H54 (cell line): ENCODE data around the gene SLIT3.

Source experiments
- DNase-seq: peaks from one replicate; pipeline ENCODE4 v3.0.0; 2011; ENCODE audit warnings: low spot score, mixed read lengths; ENCODE audit not compliant: insufficient read length
- FAIRE-seq: peaks from 3 replicates; lab custom pipeline; 2011; peaks lifted over from hg19 to GRCh38; lab: Jason Lieb, UNC
- POLR2A ChIP-seq: IDR thresholded peaks from 2 replicates; pipeline ENCODE4 v1.6.1; 2011; ENCODE audit warnings: low read depth, mild to moderate bottlenecking, low read length

Gene SLIT3

DNA sequence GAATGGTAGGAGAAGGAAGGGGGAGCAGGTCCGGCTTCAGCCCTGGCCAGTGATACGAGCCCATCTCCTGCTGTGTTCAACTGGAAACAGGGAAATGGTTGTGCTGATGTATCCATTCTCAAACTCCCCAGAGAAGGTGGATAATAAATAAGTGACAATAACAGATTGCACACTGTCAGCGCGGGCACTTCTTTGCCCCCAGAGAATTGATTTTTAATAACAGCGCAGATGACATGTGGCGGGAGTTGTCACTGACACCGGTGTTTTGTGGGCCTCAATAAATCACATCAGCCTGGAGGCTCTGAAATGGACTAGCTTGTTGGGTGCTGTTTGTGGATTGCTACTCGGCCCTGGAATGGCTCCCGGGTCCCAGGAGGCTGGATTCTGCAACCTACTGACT lies 580.4 kb downstream of the SLIT3 start:
- DNase-seq, result no peak
- FAIRE-seq, result no peak
- TF ChIP-seq POLR2A, result no peak

DNA sequence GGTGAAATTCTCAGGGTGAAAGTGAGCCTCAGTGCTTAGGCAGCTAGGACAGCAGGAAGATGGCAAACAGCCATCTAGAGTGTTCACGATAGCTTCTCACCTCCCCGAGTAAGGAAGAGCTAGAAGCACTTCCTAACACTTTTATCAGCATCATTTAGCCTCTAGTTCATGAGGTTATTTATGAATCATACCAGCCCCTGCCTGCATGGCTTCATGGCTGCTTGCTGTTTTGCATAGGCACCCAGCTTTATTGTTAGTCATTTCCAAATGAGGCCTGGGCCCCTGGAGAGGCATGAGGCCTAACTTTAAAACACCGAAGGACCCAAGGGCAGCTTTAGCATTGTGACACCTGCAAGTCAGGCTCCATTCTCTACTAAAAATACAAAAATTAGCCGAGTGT lies 586.9 kb downstream of the SLIT3 start:
- DNase-seq, result peak; percentile 38

DNA sequence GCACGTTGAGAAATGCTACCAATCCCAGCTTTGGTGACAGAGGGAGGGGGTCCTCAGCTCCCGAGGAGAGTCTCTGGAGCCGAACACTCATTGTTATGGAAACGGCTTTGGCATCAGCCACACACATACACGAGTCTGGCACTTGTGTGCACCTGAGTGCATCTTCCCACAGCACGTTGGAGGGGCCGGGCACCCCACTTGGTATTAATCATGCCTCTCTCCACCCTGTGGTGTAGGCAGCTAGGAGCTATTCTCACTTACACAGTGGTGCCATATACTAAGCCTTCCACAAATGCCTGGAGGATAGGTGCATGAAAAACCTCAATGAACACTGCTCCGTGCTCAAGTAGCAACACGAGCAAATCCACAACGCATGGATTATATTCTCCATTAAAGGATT lies 587.9 kb downstream of the SLIT3 start:
- DNase-seq, result no peak
- no peak for TF ChIP-seq POLR2A
- FAIRE-seq, result no peak

More for the DNA sequence above, 586.9 kb downstream of the SLIT3 start:
- no peak for FAIRE-seq
- no peak for TF ChIP-seq POLR2A

DNA sequence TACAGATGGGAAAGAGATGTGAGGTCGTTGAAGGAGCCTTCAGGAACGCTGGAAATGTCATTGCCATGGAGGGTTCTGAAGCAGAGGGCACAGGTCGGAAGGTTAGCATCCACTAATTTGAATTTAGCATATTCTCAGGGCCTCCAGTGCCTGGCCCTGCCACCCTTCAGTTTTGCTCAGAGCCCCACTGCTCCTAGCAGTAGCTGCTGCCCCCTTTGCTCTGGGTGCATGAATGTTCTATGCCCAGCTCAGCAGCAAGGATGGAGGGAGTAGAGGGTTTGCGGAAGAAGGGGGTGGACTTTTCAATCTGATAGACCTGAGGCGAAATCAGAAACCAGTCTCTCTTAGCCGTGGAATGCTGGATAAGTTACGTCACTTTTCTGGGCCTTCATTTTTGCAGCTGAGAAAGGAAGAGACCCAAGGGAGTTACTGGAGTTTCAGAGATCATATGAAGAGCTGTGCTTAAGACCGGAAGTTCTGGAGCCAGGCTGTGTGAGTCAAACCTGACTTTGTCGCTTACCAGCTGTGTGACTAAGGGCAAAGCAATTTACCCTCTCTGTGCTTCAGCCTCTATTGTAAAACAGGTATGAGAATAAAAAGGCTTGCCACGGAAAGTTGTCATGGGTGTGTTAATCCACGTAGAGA lies 588.5 kb downstream of the SLIT3 start:
- FAIRE-seq (peak; percentile 78), DNase-seq (peak; percentile 85)
- TF ChIP-seq POLR2A, result no peak

DNA sequence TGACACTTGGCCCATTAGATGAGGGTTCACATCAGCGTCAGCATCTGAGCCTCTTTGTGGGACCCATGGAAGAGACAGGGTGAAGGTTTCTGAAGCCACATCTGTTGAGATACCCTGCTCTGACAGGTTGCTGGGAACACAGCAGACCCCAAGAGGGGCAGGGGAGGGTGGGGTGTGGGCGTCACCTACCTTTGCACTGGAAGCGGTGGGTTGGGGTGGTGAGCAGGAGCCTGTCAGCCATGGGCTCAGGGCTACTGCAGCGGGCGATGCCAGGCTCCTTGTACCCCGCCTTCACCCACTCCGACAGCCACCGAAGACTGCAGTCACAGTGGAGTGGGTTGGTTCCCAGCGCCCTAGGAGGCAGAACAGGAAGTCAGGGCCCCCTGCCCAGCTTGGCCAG lies 590.2 kb downstream of the SLIT3 start:
- TF ChIP-seq POLR2A, result no peak
- no peak for FAIRE-seq
- DNase-seq, result no peak

DNA sequence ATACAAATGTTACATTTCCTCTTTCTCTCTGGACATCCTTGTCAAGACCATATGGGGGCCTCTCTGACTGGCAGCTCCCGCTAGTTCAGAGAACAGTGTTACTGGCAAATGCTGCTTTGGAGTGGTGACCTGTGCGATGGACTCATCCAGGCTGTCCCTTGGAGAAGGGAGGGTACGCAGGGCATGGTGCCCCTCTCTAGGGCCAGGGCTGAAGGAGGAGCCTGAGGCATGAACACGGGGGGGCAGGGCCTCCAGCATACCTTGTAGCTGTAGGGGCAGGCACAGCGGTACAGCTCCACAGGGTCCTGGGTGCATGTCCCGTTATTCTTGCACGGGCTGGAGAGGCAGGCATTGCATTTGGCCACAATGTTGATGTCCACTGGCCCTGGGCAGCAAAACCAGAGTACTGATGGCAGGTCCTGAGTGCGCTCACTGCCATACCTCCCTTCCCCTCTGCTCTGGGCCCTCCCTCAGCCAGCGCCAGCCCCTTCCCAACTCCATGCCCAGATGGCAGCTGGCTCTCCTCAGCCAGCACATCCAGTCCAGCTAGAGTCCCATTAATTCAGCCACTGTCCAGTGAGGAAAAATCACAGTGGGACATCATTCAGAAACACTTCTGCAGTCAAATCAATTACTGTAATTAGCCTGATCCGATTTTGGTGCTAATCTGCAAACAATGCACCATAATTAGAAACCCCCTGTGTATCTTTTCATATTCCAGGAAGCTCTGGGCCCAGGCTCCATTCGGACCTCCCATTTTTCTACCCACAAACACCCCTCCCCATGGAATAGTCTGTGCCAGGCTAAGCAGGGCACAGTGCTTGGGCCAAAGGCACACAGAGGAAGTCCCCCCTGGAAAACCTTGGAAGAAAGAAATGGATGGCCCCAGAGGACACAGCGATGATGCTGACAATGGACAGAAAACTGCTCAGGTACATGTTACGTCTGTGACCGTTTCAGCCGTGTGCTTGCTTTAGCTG lies 592.9 kb downstream of the SLIT3 start:
- TF ChIP-seq POLR2A, result no peak
- DNase-seq (no peak), FAIRE-seq (no peak)

DNA sequence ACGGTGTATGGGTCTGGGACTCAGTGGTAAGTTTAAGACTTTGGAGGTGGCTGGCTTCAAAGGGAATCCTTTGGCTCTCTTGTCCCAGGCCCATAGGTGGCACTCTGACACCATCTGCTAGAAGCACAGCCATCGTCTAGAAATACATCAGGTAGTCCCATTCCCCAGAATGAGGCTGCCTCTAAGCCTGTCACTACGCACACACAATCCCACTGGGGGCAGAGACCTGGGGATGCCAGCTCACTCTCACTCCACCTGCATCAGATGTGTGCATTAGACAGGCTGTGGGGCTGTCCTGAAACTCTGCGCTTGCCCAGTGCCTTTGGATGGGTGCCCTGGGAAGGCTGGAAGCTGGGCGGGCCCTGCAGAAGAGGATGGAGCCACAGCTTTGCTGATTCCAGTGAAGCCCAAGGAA lies 594.3 kb downstream of the SLIT3 start:
- DNase-seq (peak; percentile 24), FAIRE-seq (no peak)
- TF ChIP-seq POLR2A, result no peak

DNA sequence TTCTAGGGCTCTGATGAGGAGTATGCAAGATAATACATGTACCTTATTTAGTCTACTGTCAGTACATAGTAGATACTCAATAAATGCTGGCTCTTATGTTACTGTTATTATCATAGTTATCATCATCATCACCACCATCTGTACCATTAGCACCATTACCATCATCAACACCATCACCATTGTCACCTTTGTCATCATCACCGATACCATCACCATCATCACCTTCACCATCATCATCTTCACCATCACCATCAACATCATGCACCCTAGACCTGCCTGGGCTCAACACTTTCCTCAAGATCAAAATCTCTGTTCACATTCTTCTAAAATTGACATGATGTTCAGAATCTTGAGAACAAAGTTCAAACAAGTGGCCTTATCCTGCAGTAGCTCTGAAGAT lies 595.6 kb downstream of the SLIT3 start:
- TF ChIP-seq POLR2A, result no peak
- FAIRE-seq (no peak), DNase-seq (no peak)

DNA sequence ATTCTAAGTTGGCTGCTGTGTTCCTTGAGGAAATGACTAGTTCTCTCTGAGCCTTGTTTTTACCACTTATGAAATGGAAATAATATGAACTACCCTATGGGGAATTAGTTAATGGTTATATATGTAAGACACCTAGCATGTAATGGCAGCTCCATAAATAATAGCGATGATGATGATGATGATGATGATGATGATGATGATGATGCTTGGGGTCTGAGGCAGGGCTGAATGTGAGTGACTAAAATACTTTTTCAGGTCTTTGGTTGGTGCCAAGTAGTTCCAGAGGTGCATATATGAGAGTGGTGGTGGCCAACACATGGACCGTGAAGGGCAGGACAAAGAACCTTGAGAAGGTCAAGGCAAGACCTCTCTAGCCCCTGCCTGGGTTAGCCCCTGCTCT lies 598.4 kb downstream of the SLIT3 start:
- DNase-seq (no peak), FAIRE-seq (no peak)
- TF ChIP-seq POLR2A, result no peak

DNA sequence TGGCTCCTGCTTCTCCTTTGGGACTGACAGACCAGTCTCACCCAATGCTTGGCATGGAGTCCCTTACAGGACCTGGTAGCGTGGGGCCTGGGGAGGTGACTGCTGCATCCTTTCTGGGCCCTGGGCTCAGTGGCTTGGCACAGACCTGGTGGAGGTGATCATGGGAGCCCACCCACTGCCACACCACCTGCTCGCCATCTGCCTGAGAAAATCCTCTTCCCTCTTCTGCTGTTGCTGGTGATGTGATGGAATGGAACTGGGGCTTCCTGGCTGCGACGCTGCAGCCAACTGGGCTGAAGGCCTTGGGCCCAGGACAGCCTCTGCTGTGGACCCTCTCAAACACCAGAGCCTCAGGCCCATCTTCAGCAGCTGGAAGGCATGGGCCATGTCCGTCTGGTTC lies 599.3 kb downstream of the SLIT3 start:
- no peak for DNase-seq
- no peak for TF ChIP-seq POLR2A
- no peak for FAIRE-seq

DNA sequence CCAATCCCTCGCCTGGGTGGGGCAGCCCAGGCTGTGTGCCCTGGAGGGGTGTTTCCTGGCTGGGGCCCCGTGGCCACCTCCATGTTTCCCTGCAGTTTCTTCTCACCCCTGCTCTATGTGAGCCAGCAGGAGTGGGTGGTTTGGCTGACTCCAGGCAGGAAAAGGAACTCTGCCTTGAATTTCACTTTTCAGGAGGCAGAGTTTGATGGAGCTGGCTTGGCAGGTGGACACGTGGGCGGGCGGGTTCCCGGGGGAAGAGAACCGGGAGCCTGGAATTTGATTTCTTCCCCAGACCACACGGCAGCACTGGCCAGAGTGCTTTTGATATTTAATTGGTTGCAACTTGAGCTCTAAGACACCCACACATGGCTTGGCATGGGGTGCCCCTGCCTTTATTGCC lies 601.9 kb downstream of the SLIT3 start:
- TF ChIP-seq POLR2A, result no peak
- DNase-seq (no peak), FAIRE-seq (no peak)

DNA sequence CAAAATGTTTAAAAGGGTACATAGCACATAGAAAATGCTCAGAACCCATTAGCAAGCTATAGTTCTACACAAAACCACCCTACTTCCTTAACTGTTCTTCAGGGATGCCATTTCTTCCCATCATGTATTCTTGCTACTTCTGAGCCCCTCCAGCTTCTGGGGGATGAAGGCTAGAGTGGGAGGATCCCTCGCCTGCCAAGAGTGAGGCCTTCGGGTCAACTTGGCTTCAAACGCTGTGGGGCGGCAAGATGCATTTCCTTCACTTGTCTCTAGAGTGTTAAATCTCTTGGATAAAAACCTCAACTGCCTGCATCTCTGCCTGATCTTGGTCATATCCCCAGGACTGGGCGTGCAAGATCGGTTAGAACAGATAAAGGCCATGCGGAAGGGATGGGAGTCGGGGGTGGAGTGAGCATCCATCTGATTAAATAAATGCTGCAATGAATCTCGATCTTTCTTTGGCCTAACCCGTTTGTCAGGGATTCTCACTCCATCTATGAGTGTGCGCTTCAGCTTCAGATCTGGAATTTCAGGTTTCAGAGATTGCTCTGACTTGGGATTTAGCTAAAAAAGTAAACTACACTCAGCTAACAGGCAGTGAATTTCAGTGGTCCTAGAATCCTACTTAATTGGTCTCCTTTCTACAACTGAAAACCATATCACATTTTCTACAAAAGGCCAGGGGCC lies 603.8 kb downstream of the SLIT3 start:
- FAIRE-seq, result no peak
- TF ChIP-seq POLR2A, result no peak
- DNase-seq, result no peak

DNA sequence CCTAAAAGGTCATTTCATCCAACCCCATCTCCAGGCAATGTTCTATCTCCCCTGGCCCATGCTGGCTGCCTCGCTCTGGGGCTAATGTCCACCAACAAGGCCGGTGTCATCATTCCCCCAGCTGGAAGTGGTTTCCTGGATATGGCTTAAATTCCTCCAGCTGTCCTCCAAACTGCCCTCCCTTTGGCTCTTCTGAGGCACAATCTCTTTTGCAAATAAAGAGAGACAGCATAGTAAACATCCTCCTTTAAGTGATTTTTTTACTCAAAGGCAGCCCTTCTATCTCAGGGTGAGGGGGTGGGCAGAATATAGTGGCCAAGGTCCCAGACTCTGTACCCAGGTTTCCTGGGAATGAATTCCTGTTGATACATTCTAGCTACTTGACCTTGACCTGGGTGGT lies 604.3 kb downstream of the SLIT3 start:
- FAIRE-seq, result no peak

DNA sequence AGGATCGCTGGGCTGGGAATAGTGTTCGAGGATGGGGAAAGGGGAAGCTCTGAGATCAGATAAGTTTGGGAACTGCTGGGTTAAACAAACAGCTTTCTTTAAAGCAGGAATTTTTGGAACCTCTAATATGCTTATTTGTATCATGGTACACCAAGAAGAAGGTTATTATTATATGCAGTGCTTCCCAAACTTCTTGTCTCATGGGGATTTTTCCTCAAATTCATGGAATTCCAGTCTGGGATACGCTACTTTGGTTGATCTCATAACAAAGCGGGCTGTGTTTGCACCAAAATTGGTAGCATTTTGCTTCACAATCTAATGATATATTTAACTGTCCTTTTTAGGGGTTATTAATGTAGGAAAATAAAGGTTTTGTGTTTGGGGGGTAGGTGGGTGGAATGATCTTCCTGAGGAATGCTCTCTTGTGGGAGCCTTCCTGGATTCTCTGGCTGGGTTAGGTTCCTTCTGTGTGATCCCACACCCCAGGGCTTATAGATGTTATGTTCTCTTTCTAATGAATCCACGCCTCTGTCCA lies 605.6 kb downstream of the SLIT3 start:
- no peak for TF ChIP-seq POLR2A
- FAIRE-seq (no peak), DNase-seq (no peak)

More for the DNA sequence above, 604.3 kb downstream of the SLIT3 start:
- DNase-seq, result no peak
- TF ChIP-seq POLR2A, result no peak
